ENCODE data around the gene UVRAG.

DNA sequence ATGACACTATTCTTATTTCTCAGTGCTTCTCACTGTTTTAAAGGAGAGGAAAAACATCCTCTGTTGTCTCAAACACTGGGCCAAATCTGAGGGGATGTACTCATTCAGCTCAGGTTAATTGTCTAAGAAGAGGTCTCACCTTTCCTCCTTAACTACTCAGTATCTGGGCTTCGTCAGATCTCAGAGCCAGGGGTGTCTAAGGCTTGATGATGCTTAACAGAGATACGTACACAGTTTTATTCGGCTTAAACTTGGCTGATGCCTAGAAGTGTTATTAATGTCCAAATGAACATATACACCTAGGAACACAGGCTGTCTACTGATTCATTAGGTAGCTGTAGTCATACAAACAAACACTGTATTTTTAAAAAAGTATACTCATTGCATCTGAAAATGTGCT, 85.8 kb downstream of the UVRAG start:
- no peak for TF ChIP-seq EZH2 (IDR thresholded peaks at IDR 0.05; ENCODE audit: borderline replicate concordance, insufficient read depth, low read depth, low read length, poor library complexity, severe bottlenecking)
- TF ChIP-seq, protein P1, sequence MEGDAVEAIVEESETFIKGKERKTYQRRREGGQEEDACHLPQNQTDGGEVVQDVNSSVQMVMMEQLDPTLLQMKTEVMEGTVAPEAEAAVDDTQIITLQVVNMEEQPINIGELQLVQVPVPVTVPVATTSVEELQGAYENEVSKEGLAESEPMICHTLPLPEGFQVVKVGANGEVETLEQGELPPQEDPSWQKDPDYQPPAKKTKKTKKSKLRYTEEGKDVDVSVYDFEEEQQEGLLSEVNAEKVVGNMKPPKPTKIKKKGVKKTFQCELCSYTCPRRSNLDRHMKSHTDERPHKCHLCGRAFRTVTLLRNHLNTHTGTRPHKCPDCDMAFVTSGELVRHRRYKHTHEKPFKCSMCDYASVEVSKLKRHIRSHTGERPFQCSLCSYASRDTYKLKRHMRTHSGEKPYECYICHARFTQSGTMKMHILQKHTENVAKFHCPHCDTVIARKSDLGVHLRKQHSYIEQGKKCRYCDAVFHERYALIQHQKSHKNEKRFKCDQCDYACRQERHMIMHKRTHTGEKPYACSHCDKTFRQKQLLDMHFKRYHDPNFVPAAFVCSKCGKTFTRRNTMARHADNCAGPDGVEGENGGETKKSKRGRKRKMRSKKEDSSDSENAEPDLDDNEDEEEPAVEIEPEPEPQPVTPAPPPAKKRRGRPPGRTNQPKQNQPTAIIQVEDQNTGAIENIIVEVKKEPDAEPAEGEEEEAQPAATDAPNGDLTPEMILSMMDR (IDR thresholded peaks at IDR 0.05): no peak
